ENCODE results near the gene G6PC3. TPM values are rescaled to one million over a fixed set of nuclear protein-coding genes. Genes with fewer than 3 reads are reported as not detected.

G6PC3 gene
- polyA plus RNA-seq (2011; rRNA removed) (104 TPM in 2 replicates), polyA plus RNA-seq (2017; fragmentation: RNase III; extraction: RNeasy Plus Mini Kit Qiagen cat#74134 plus additional on column Dnase treatment) (122 to 130 TPM (median 128 TPM) in 3 replicates), polyA minus RNA-seq (2011; rRNA and poly(A)+ RNA removed) (147 and 151 TPM in 2 replicates)
- 216 and 285 TPM in 2 replicates for polyA plus RNA-seq (2012; cell fraction: cytosol; rRNA removed)
- 173 and 235 TPM in 2 replicates for polyA plus RNA-seq (2012; cell fraction: nucleus; rRNA removed)

GRCh38 chr17:44070455-44071197 is at the start of gene G6PC3:
G6PC3 (plus strand) TSS chr17:44070735; CDS start chr17:44070966, 231 bp downstream.
- FAIRE-seq = peak; percentile 85
- peak within 1 kb of the TSS; percentile 75 for H3K4me2 ChIP-seq
- CTCF ChIA-PET = interaction anchor here (0.6 to 7.7 kb wide), 7 partner anchors 13 to 225 kb away, joined by 3 to 108 read pairs (median 5); no protein-coding TSS in a partner anchor
- TF ChIP-seq ZC3H11A (IDR thresholded peaks at IDR 0.05) (no peak), KDM1A (IDR thresholded peaks at IDR 0.05; ENCODE audit: low read depth) (no peak), POLR2A (IDR thresholded peaks at IDR 0.05; ENCODE audit: low read length) (peak; percentile 97), E2F6 (IDR thresholded peaks at IDR 0.05; ENCODE audit: borderline replicate concordance, low read depth) (peak; percentile 98), REST (IDR thresholded peaks at IDR 0.05) (peak; percentile 50; the same call in 1 of the 2 replicates), MAZ (IDR thresholded peaks at IDR 0.05; ENCODE audit: borderline replicate concordance, low read depth, low read length) (peak; percentile 78; the same call in 1 of the 2 replicates), HES2 (IDR thresholded peaks at IDR 0.05) (no peak), SREBF2 (IDR thresholded peaks at IDR 0.05) (no peak), KDM5A (IDR thresholded peaks at IDR 0.05) (no peak), POLR2AphosphoS2 (conservative IDR thresholded peaks at IDR 0.05; ENCODE audit: low read length) (no peak), NFE2L2 (conservative IDR thresholded peaks at IDR 0.05; ENCODE audit: low read length) (no peak), FOSB (CRISPR knock-in tag; IDR thresholded peaks at IDR 0.05) (no peak), ELK1 (IDR thresholded peaks at IDR 0.05; ENCODE audit: low read depth, low read length) (no peak), HDAC2 (IDR thresholded peaks at IDR 0.05) (no peak), HOXB5 (CRISPR knock-in tag; IDR thresholded peaks at IDR 0.05) (0 out of 2 replicates have a peak, but pooled peaks have one; percentile 24), RARB (CRISPR knock-in tag; IDR thresholded peaks at IDR 0.05) (no peak), ATOH8 (CRISPR knock-in tag; IDR thresholded peaks at IDR 0.05; ENCODE audit: low read depth) (peak; percentile 84; the same call in 1 of the 2 replicates), NR3C1 (IDR thresholded peaks at IDR 0.05) (no peak), PHF8 (IDR thresholded peaks at IDR 0.05; ENCODE audit: borderline replicate concordance, low read depth) (peak; percentile 91), ZSCAN20 (CRISPR knock-in tag; IDR thresholded peaks at IDR 0.05) (no peak), MYC (IDR thresholded peaks at IDR 0.05; ENCODE audit: borderline replicate concordance, low read length) (peak; percentile 100), USF2 (IDR thresholded peaks at IDR 0.05) (peak; percentile 99), CEBPB (IDR thresholded peaks at IDR 0.05) (0 out of 4 replicates have a peak, but pooled peaks of 1 of the 2 experiments have one; percentile 59), ZNF302 (CRISPR knock-in tag; IDR thresholded peaks at IDR 0.05) (no peak), HMGXB4 (CRISPR knock-in tag; IDR thresholded peaks at IDR 0.05; ENCODE audit: borderline replicate concordance) (0 out of 2 replicates have a peak, but pooled peaks have one; percentile 21), RFX5 (IDR thresholded peaks at IDR 0.05) (no peak; the same call in 1 of the 2 replicates), GATA3 (IDR thresholded peaks at IDR 0.05; ENCODE audit: borderline replicate concordance) (peak; percentile 62), CBX2 (IDR thresholded peaks at IDR 0.05; ENCODE audit: borderline replicate concordance, low read depth) (no peak)

More at GRCh38 chr17:44070455-44071197, at the start of gene G6PC3:
- ATAC-seq (peak; percentile 80 to 92), DNase-seq (ENCODE audit: low read depth in 1 of 2, low spot score in 1 of 2) (peak; percentile 99 to 100)
- Histone ChIP-seq H3K9me3 (no peaks in the 10 kb centered on the region), H3K4me1 (peaks cover 19% of the 10 kb centered on the region), H3K27ac (peak within 1 kb of the TSS; percentile 92 to 93), H3K4me3 (peak within 1 kb of the TSS; percentile 69)
- WGBS (ENCODE audit: missing lambda C conversion rate) = under 1% methylated on average over 46 of the region's 53 CpGs
- POLR2A ChIA-PET = interaction anchor here (0.6 to 2.8 kb wide), 24 partner anchors 13 to 841 kb away, joined by 3 to 25 read pairs (median 5); partner anchors contain the start of genes HDAC5 and TMEM101

Measured in A549 (cell line).